Adipose tissue (tissue), 3 donors: ENCODE results near the gene AP1G2. TPM values are rescaled to one million over a fixed set of nuclear protein-coding genes. Genes with fewer than 3 reads are reported as not detected.

Experiments
- H3K27ac ChIP-seq: one replicate; pipeline ENCODE4 v1.5.1; 2013; ENCODE audit warnings: low read depth, low read length
- WGBS, 3 donors: extraction: QIAGEN DNeasy Blood & Tissue Kit; methylation state at CpG; one replicate each; pipeline ENCODE4 v1.1.7; 2013; 5-methylcytosine and 5-hydroxymethylcytosine counted together
- polyA plus RNA-seq, 3 donors: library from polyadenylated mRNA; stranded (reverse); fragments of 200-250 nt; gene quantifications; one replicate each; pipeline ENCODE4 v1.2.3, GENCODE V29; 2013
- donor health status: healthy with polysubstance abuse.
- donor health status: Bipolar disorder and iron deficiency.
- donor health status: healthy.

AP1G2 gene
- polyA plus RNA-seq, 3 donors, result 31.8 to 73.2 (median 60.2) TPM

- no peak overlapping the region for H3K27ac ChIP-seq
Observed at GRCh38 chr14:23532658-23533057, 34.9 kb downstream of the AP1G2 start.

GRCh38 chr14:23531391-23531790, 36.2 kb downstream of the AP1G2 start:
- 91 to 95% (median 94%) methylated on average over 12 of the region's 12 CpGs for WGBS, 3 donors
- H3K27ac ChIP-seq, result no peak overlapping the region

More at GRCh38 chr14:23532658-23533057, 34.9 kb downstream of the AP1G2 start:
- WGBS, 3 donors, result 86 to 97% (median 92%) methylated on average over 7 of the region's 7 CpGs

GRCh38 chr14:23530375-23531055, 37.1 kb downstream of the AP1G2 start:
- no peak overlapping the region for H3K27ac ChIP-seq
- WGBS, 3 donors, result 61 to 67% (median 66%) methylated on average over 10 of the region's 10 CpGs

GRCh38 chr14:23529016-23529415, 38.6 kb downstream of the AP1G2 start:
- H3K27ac ChIP-seq, result no peak overlapping the region
- WGBS, 3 donors, result 86 to 87% (median 87%) methylated on average over 3 of the region's 3 CpGs

GRCh38 chr14:23528555-23528954, 39.0 kb downstream of the AP1G2 start:
- 78 to 88% (median 85%) methylated on average over 1 of the region's 1 CpG for WGBS, 3 donors
- H3K27ac ChIP-seq, result no peak overlapping the region

- H3K27ac ChIP-seq, result no peak overlapping the region
- 84 to 87% (median 85%) methylated on average over 8 of the region's 8 CpGs for WGBS, 3 donors
Observed at GRCh38 chr14:23525611-23526010, 42.0 kb downstream of the AP1G2 start.

- WGBS, 3 donors, result 94 to 97% (median 95%) methylated on average over 14 of the region's 14 CpGs
- H3K27ac ChIP-seq, result no peak overlapping the region
Observed at GRCh38 chr14:23524954-23525353, 42.6 kb downstream of the AP1G2 start.

GRCh38 chr14:23523229-23524016, 44.2 kb downstream of the AP1G2 start:
- 88 to 93% (median 92%) methylated on average over 16 of the region's 16 CpGs for WGBS, 3 donors
- no peak overlapping the region for H3K27ac ChIP-seq

- H3K27ac ChIP-seq, result no peak overlapping the region
- WGBS, 3 donors, result 85 to 90% (median 88%) methylated on average over 9 of the region's 9 CpGs
Observed at GRCh38 chr14:23522643-23523198, 44.9 kb downstream of the AP1G2 start.

- no peak overlapping the region for H3K27ac ChIP-seq
- WGBS, 3 donors, result 74 to 85% (median 79%) methylated on average over 20 of the region's 20 CpGs
Observed at GRCh38 chr14:23521785-23522640, 45.6 kb downstream of the AP1G2 start.

- H3K27ac ChIP-seq, result no peak overlapping the region
- WGBS, 3 donors, result 83 to 85% (median 84%) methylated on average over 14 of the region's 14 CpGs
Observed at GRCh38 chr14:23520899-23521533, 46.6 kb downstream of the AP1G2 start.

GRCh38 chr14:23518709-23519108, 48.9 kb downstream of the AP1G2 start:
- WGBS, 3 donors, result 80 to 82% (median 82%) methylated on average over 4 of the region's 4 CpGs
- no peak overlapping the region for H3K27ac ChIP-seq

- no peak overlapping the region for H3K27ac ChIP-seq
- WGBS, 3 donors, result 77 to 84% (median 80%) methylated on average over 6 of the region's 6 CpGs
Observed at GRCh38 chr14:23517650-23518326, 49.8 kb downstream of the AP1G2 start.

GRCh38 chr14:23514644-23514957, 53.0 kb downstream of the AP1G2 start:
- H3K27ac ChIP-seq, result no peak overlapping the region
- 74 to 87% (median 74%) methylated on average over 3 of the region's 3 CpGs for WGBS, 3 donors

- WGBS, 3 donors, result 77 to 92% (median 86%) methylated on average over 7 to 8 of the region's 8 CpGs
- no peak overlapping the region for H3K27ac ChIP-seq
Observed at GRCh38 chr14:23513818-23514643, 53.6 kb downstream of the AP1G2 start.

GRCh38 chr14:23513005-23513817, 54.4 kb downstream of the AP1G2 start:
- H3K27ac ChIP-seq, result no peak overlapping the region
- 90 to 92% (median 91%) methylated on average over 22 to 25 of the region's 25 CpGs for WGBS, 3 donors
